ENCODE data around the gene TBC1D23.
"Not testable (repeated sequence)": the region's sequence is repeated elsewhere in the genome, so short reads cannot be mapped to it uniquely, and the experiment has no call there.

Gene TBC1D23

GRCh38 chr3:100230710-100231109 lies 30.1 kb upstream of the TBC1D23 start:
- Histone ChIP-seq H3K4me3 (ENCODE audit: low read depth, low read length) (no peak overlapping the region), H3K27me3 (ENCODE audit: control insufficient read depth, insufficient read depth, low read length) (no peaks in the 10 kb centered on the region), H3K36me3 (ENCODE audit: control insufficient read depth, insufficient read depth, low read length) (no peaks in the 10 kb centered on the region), H3K9me3 (ENCODE audit: control insufficient read depth, insufficient read depth, low read length) (no peaks in the 10 kb centered on the region), H3K4me1 (ENCODE audit: control insufficient read depth, insufficient read depth, low read length) (no peaks in the 10 kb centered on the region), H3K9ac (ENCODE audit: low read depth, low read length) (no peak overlapping the region)

- no peaks in the 10 kb centered on the region for H3K4me1 ChIP-seq (ENCODE audit: control insufficient read depth, insufficient read depth, low read length)
- no peak overlapping the region for H3K9ac ChIP-seq (ENCODE audit: low read depth, low read length)
- no peaks in the 10 kb centered on the region for H3K36me3 ChIP-seq (ENCODE audit: control insufficient read depth, insufficient read depth, low read length)
- H3K4me3 ChIP-seq (ENCODE audit: low read depth, low read length), result no peak overlapping the region
- no peaks in the 10 kb centered on the region for H3K27me3 ChIP-seq (ENCODE audit: control insufficient read depth, insufficient read depth, low read length)
- H3K9me3 ChIP-seq (ENCODE audit: control insufficient read depth, insufficient read depth, low read length), result no peaks in the 10 kb centered on the region
Observed at GRCh38 chr3:100231668-100232067, 29.1 kb upstream of the TBC1D23 start.

GRCh38 chr3:100234364-100234763 lies 26.4 kb upstream of the TBC1D23 start:
- Histone ChIP-seq H3K4me3 (ENCODE audit: low read depth, low read length) (no peak overlapping the region), H3K27me3 (ENCODE audit: control insufficient read depth, insufficient read depth, low read length) (no peaks in the 10 kb centered on the region), H3K9me3 (ENCODE audit: control insufficient read depth, insufficient read depth, low read length) (no peaks in the 10 kb centered on the region), H3K4me1 (ENCODE audit: control insufficient read depth, insufficient read depth, low read length) (no peaks in the 10 kb centered on the region), H3K9ac (ENCODE audit: low read depth, low read length) (no peak overlapping the region), H3K36me3 (ENCODE audit: control insufficient read depth, insufficient read depth, low read length) (no peaks in the 10 kb centered on the region)

GRCh38 chr3:100238599-100238998 lies 22.2 kb upstream of the TBC1D23 start:
- no peak overlapping the region for H3K4me3 ChIP-seq (ENCODE audit: low read depth, low read length)
- no peaks in the 10 kb centered on the region for H3K9me3 ChIP-seq (ENCODE audit: control insufficient read depth, insufficient read depth, low read length)
- no peaks in the 10 kb centered on the region for H3K36me3 ChIP-seq (ENCODE audit: control insufficient read depth, insufficient read depth, low read length)
- no peak overlapping the region for H3K9ac ChIP-seq (ENCODE audit: low read depth, low read length)
- H3K27me3 ChIP-seq (ENCODE audit: control insufficient read depth, insufficient read depth, low read length), result no peaks in the 10 kb centered on the region
- no peaks in the 10 kb centered on the region for H3K4me1 ChIP-seq (ENCODE audit: control insufficient read depth, insufficient read depth, low read length)

GRCh38 chr3:100242471-100242870 lies 18.3 kb upstream of the TBC1D23 start:
- not testable (repeated sequence) for H3K9me3 ChIP-seq (ENCODE audit: control insufficient read depth, insufficient read depth, low read length); H3K36me3 ChIP-seq (ENCODE audit: control insufficient read depth, insufficient read depth, low read length); H3K4me3 ChIP-seq (ENCODE audit: low read depth, low read length); H3K27me3 ChIP-seq (ENCODE audit: control insufficient read depth, insufficient read depth, low read length); H3K9ac ChIP-seq (ENCODE audit: low read depth, low read length); H3K4me1 ChIP-seq (ENCODE audit: control insufficient read depth, insufficient read depth, low read length)

- no peak overlapping the region for H3K9ac ChIP-seq (ENCODE audit: low read depth, low read length)
- no peaks in the 10 kb centered on the region for H3K9me3 ChIP-seq (ENCODE audit: control insufficient read depth, insufficient read depth, low read length)
- no peaks in the 10 kb centered on the region for H3K27me3 ChIP-seq (ENCODE audit: control insufficient read depth, insufficient read depth, low read length)
- no peaks in the 10 kb centered on the region for H3K36me3 ChIP-seq (ENCODE audit: control insufficient read depth, insufficient read depth, low read length)
- H3K4me3 ChIP-seq (ENCODE audit: low read depth, low read length), result no peak overlapping the region
- H3K4me1 ChIP-seq (ENCODE audit: control insufficient read depth, insufficient read depth, low read length), result no peaks in the 10 kb centered on the region
Observed at GRCh38 chr3:100244264-100244663, 16.5 kb upstream of the TBC1D23 start.

- H3K9me3 ChIP-seq (ENCODE audit: control insufficient read depth, insufficient read depth, low read length), result no peaks in the 10 kb centered on the region
- H3K4me1 ChIP-seq (ENCODE audit: control insufficient read depth, insufficient read depth, low read length), result no peaks in the 10 kb centered on the region
- H3K27me3 ChIP-seq (ENCODE audit: control insufficient read depth, insufficient read depth, low read length), result no peaks in the 10 kb centered on the region
Observed at GRCh38 chr3:100245136-100245535, 15.7 kb upstream of the TBC1D23 start.

GRCh38 chr3:100245927-100246326 lies 14.9 kb upstream of the TBC1D23 start:
- Histone ChIP-seq H3K36me3 (ENCODE audit: control insufficient read depth, insufficient read depth, low read length) (no peaks in the 10 kb centered on the region), H3K4me3 (ENCODE audit: low read depth, low read length) (no peak overlapping the region), H3K4me1 (ENCODE audit: control insufficient read depth, insufficient read depth, low read length) (no peaks in the 10 kb centered on the region), H3K9me3 (ENCODE audit: control insufficient read depth, insufficient read depth, low read length) (no peaks in the 10 kb centered on the region), H3K27me3 (ENCODE audit: control insufficient read depth, insufficient read depth, low read length) (no peaks in the 10 kb centered on the region), H3K9ac (ENCODE audit: low read depth, low read length) (no peak overlapping the region)

More at GRCh38 chr3:100245136-100245535, 15.7 kb upstream of the TBC1D23 start:
- Histone ChIP-seq H3K4me3 (ENCODE audit: low read depth, low read length) (no peak overlapping the region), H3K36me3 (ENCODE audit: control insufficient read depth, insufficient read depth, low read length) (no peaks in the 10 kb centered on the region), H3K9ac (ENCODE audit: low read depth, low read length) (no peak overlapping the region)

GRCh38 chr3:100246999-100247398 lies 13.8 kb upstream of the TBC1D23 start:
- H3K9me3 ChIP-seq (ENCODE audit: control insufficient read depth, insufficient read depth, low read length), result no peaks in the 10 kb centered on the region
- no peaks in the 10 kb centered on the region for H3K27me3 ChIP-seq (ENCODE audit: control insufficient read depth, insufficient read depth, low read length)
- H3K36me3 ChIP-seq (ENCODE audit: control insufficient read depth, insufficient read depth, low read length), result no peaks in the 10 kb centered on the region
- no peaks in the 10 kb centered on the region for H3K4me1 ChIP-seq (ENCODE audit: control insufficient read depth, insufficient read depth, low read length)
- H3K9ac ChIP-seq (ENCODE audit: low read depth, low read length), result no peak overlapping the region
- no peak overlapping the region for H3K4me3 ChIP-seq (ENCODE audit: low read depth, low read length)

GRCh38 chr3:100252001-100252400 lies 8.8 kb upstream of the TBC1D23 start:
- no peak overlapping the region for H3K9ac ChIP-seq (ENCODE audit: low read depth, low read length)
- no peaks in the 10 kb centered on the region for H3K27me3 ChIP-seq (ENCODE audit: control insufficient read depth, insufficient read depth, low read length)

GRCh38 chr3:100254168-100254777 lies 6.5 kb upstream of the TBC1D23 start:
- H3K4me1 ChIP-seq (ENCODE audit: control insufficient read depth, insufficient read depth, low read length), result no peaks in the 10 kb centered on the region
- H3K9ac ChIP-seq (ENCODE audit: low read depth, low read length), result no peak overlapping the region
- H3K4me3 ChIP-seq (ENCODE audit: low read depth, low read length), result no peak overlapping the region
- no peaks in the 10 kb centered on the region for H3K9me3 ChIP-seq (ENCODE audit: control insufficient read depth, insufficient read depth, low read length)
- no peaks in the 10 kb centered on the region for H3K27me3 ChIP-seq (ENCODE audit: control insufficient read depth, insufficient read depth, low read length)
- no peaks in the 10 kb centered on the region for H3K36me3 ChIP-seq (ENCODE audit: control insufficient read depth, insufficient read depth, low read length)

More at GRCh38 chr3:100252001-100252400, 8.8 kb upstream of the TBC1D23 start:
- no peaks in the 10 kb centered on the region for H3K9me3 ChIP-seq (ENCODE audit: control insufficient read depth, insufficient read depth, low read length)
- H3K4me3 ChIP-seq (ENCODE audit: low read depth, low read length), result no peak overlapping the region
- H3K4me1 ChIP-seq (ENCODE audit: control insufficient read depth, insufficient read depth, low read length), result no peaks in the 10 kb centered on the region
- H3K36me3 ChIP-seq (ENCODE audit: control insufficient read depth, insufficient read depth, low read length), result no peaks in the 10 kb centered on the region

GRCh38 chr3:100256731-100257151 lies 4.1 kb upstream of the TBC1D23 start:
- no peaks in the 10 kb centered on the region for H3K27me3 ChIP-seq (ENCODE audit: control insufficient read depth, insufficient read depth, low read length)
- H3K9ac ChIP-seq (ENCODE audit: low read depth, low read length), result no peak overlapping the region
- H3K4me1 ChIP-seq (ENCODE audit: control insufficient read depth, insufficient read depth, low read length), result no peaks in the 10 kb centered on the region
- H3K9me3 ChIP-seq (ENCODE audit: control insufficient read depth, insufficient read depth, low read length), result no peaks in the 10 kb centered on the region
- no peak overlapping the region for H3K4me3 ChIP-seq (ENCODE audit: low read depth, low read length)
- no peaks in the 10 kb centered on the region for H3K36me3 ChIP-seq (ENCODE audit: control insufficient read depth, insufficient read depth, low read length)

All from iPS-15b (cell line).